ENCODE data around the gene MIA2. TPM values are rescaled to one million over a fixed set of nuclear protein-coding genes. Genes with fewer than 3 reads are reported as not detected.

MIA2 gene
- polyA plus RNA-seq, 1 experiment = 16.5 TPM

GRCh38 chr14:39364509-39364908 is 130.8 kb downstream of the MIA2 start:
- no peak for DNase-seq (ENCODE audit: low read depth, low spot score)
- Histone ChIP-seq H3K9me3 (ENCODE audit: control insufficient read depth, insufficient read depth, low read length) (no peaks in the 10 kb centered on the region; the same call in 1 of the 2 replicates), H3K4me3 (ENCODE audit: low read depth, low read length) (no peak overlapping the region), H3K27ac (ENCODE audit: low read depth, low read length) (no peak overlapping the region), H3K27me3 (ENCODE audit: control insufficient read depth, insufficient read depth, low read length) (no peaks in the 10 kb centered on the region)
- ChIA-PET CTCF (no interaction called here), POLR2A (no interaction called here)
- TF ChIP-seq, protein P1, sequence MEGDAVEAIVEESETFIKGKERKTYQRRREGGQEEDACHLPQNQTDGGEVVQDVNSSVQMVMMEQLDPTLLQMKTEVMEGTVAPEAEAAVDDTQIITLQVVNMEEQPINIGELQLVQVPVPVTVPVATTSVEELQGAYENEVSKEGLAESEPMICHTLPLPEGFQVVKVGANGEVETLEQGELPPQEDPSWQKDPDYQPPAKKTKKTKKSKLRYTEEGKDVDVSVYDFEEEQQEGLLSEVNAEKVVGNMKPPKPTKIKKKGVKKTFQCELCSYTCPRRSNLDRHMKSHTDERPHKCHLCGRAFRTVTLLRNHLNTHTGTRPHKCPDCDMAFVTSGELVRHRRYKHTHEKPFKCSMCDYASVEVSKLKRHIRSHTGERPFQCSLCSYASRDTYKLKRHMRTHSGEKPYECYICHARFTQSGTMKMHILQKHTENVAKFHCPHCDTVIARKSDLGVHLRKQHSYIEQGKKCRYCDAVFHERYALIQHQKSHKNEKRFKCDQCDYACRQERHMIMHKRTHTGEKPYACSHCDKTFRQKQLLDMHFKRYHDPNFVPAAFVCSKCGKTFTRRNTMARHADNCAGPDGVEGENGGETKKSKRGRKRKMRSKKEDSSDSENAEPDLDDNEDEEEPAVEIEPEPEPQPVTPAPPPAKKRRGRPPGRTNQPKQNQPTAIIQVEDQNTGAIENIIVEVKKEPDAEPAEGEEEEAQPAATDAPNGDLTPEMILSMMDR (IDR thresholded peaks at IDR 0.05; ENCODE audit: low read depth, low read length) = no peak

GRCh38 chr14:39365354-39365753 is 131.6 kb downstream of the MIA2 start:
- H3K27me3 ChIP-seq (ENCODE audit: control insufficient read depth, insufficient read depth, low read length) = no peaks in the 10 kb centered on the region
- no peak for DNase-seq (ENCODE audit: low read depth, low spot score)
- no peaks in the 10 kb centered on the region; the same call in 1 of the 2 replicates for H3K9me3 ChIP-seq (ENCODE audit: control insufficient read depth, insufficient read depth, low read length)
- TF ChIP-seq, protein P1 (IDR thresholded peaks at IDR 0.05; ENCODE audit: low read depth, low read length) = no peak
- CTCF ChIA-PET = no interaction called here
- no peak overlapping the region for H3K4me3 ChIP-seq (ENCODE audit: low read depth, low read length)
- POLR2A ChIA-PET = no interaction called here
- H3K27ac ChIP-seq (ENCODE audit: low read depth, low read length) = no peak overlapping the region

- Histone ChIP-seq H3K9me3 (ENCODE audit: control insufficient read depth, insufficient read depth, low read length) (no peaks in the 10 kb centered on the region; the same call in 1 of the 2 replicates), H3K27ac (ENCODE audit: low read depth, low read length) (no peak overlapping the region), H3K4me3 (ENCODE audit: low read depth, low read length) (no peak overlapping the region), H3K27me3 (ENCODE audit: control insufficient read depth, insufficient read depth, low read length) (no peaks in the 10 kb centered on the region)
- TF ChIP-seq, protein P1 (IDR thresholded peaks at IDR 0.05; ENCODE audit: low read depth, low read length) = no peak
- CTCF ChIA-PET = interaction anchor here (3.6 kb wide), 1 partner anchor 260 kb away, joined by 20 read pairs; no protein-coding TSS in a partner anchor
- DNase-seq (ENCODE audit: low read depth, low spot score) = no peak
- POLR2A ChIA-PET = interaction anchor here (0.6 kb wide), 1 partner anchor 11 kb away, joined by 3 read pairs; no protein-coding TSS in a partner anchor
These were observed 133.0 kb downstream of the MIA2 start for GRCh38 chr14:39366460-39367386.

DNA sequence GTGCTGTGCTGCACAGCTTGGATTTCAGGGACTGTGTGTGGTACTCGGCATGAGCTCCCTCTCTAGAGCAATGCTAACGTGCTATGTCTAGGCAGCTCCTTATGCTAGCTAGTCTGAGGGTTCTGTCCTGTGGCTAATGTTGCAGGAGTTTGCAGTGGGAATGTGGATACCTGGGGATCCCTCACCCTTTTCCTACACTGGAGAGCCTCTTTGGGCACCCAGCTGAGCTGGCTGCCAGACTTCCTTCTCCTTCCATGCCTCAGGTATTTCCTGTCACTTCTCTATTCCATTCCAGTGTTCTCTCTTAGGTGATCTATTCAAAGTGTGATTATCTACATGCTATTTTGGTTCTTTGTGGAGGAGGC is 133.7 kb downstream of the MIA2 start:
- CTCF ChIA-PET = interaction anchor here (3.6 kb wide), 1 partner anchor 261 kb away, joined by 20 read pairs; no protein-coding TSS in a partner anchor
- Histone ChIP-seq H3K27me3 (ENCODE audit: control insufficient read depth, insufficient read depth, low read length) (no peaks in the 10 kb centered on the region), H3K27ac (ENCODE audit: low read depth, low read length) (no peak overlapping the region), H3K9me3 (ENCODE audit: control insufficient read depth, insufficient read depth, low read length) (no peaks in the 10 kb centered on the region; the same call in 1 of the 2 replicates), H3K4me3 (ENCODE audit: low read depth, low read length) (no peak overlapping the region)
- DNase-seq (ENCODE audit: low read depth, low spot score) = no peak
- POLR2A ChIA-PET = no interaction called here
- TF ChIP-seq, protein P1 (IDR thresholded peaks at IDR 0.05; ENCODE audit: low read depth, low read length) = no peak
